Measurements from ENCODE around the gene IL1B.

IL1B gene

DNA sequence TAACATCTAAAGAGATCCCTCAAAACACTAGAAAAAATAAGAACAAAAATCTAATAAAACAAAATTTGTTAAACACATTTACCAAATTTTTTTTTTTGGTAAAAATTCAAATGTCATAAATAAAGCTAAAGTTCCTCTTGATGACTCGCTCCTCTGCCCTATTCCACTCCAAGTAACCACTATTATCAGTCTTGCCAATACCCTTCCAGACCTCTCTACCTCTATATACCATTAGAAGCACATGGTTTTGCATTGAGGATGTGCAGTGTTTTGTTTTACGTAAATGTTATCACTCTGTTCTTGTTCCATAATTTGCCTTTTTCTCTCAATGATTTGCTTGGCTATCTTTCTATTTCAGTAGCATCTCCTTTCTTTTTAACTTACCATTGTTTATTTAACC, 10.9 kb downstream of the IL1B start:
- TF ChIP-seq, protein P1, sequence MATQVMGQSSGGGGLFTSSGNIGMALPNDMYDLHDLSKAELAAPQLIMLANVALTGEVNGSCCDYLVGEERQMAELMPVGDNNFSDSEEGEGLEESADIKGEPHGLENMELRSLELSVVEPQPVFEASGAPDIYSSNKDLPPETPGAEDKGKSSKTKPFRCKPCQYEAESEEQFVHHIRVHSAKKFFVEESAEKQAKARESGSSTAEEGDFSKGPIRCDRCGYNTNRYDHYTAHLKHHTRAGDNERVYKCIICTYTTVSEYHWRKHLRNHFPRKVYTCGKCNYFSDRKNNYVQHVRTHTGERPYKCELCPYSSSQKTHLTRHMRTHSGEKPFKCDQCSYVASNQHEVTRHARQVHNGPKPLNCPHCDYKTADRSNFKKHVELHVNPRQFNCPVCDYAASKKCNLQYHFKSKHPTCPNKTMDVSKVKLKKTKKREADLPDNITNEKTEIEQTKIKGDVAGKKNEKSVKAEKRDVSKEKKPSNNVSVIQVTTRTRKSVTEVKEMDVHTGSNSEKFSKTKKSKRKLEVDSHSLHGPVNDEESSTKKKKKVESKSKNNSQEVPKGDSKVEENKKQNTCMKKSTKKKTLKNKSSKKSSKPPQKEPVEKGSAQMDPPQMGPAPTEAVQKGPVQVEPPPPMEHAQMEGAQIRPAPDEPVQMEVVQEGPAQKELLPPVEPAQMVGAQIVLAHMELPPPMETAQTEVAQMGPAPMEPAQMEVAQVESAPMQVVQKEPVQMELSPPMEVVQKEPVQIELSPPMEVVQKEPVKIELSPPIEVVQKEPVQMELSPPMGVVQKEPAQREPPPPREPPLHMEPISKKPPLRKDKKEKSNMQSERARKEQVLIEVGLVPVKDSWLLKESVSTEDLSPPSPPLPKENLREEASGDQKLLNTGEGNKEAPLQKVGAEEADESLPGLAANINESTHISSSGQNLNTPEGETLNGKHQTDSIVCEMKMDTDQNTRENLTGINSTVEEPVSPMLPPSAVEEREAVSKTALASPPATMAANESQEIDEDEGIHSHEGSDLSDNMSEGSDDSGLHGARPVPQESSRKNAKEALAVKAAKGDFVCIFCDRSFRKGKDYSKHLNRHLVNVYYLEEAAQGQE (IDR thresholded peaks at IDR 0.05; ENCODE audit: insufficient read depth in 1 of 2, low read depth in 2 of 2, low read length in 2 of 2) = no peak
- TF ChIP-seq POLR2AphosphoS5 (IDR thresholded peaks at IDR 0.05; ENCODE audit: low read depth, low read length) = no peak
- no peak for TF ChIP-seq TAF1 (IDR thresholded peaks at IDR 0.05; ENCODE audit: borderline replicate concordance, insufficient read depth, low read length)
- no peak for TF ChIP-seq SIN3A (IDR thresholded peaks at IDR 0.05; ENCODE audit: borderline replicate concordance, insufficient read depth, low read length)

DNA sequence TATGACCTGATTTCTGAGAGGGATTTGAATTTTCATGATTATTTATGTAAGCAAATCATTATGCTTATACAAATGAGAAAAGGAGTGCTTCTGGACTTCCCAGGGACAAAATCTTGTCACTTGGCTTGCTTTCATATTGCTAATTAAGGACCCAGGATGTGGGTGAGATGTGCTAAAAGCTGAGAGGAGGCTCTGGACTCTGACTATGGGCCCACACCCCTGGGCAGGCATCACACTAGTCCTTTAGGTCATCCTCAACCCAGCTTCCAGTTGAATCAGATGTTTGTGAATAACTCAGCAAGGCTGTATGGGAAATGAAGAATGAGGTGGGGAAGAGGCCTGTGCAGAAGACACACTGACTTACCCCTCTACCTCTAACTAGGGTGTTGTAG, 11.9 kb downstream of the IL1B start:
- TF ChIP-seq FOXP2 (optimal IDR thresholded peaks at IDR 0.05; ENCODE audit: borderline replicate concordance, extremely low read depth, extremely low read length, insufficient read depth) (no peak), POLR2AphosphoS5 (IDR thresholded peaks at IDR 0.05; ENCODE audit: low read depth, low read length) (no peak), SIN3A (IDR thresholded peaks at IDR 0.05; ENCODE audit: borderline replicate concordance, insufficient read depth, low read length) (no peak), TAF1 (IDR thresholded peaks at IDR 0.05; ENCODE audit: borderline replicate concordance, insufficient read depth, low read length) (no peak)
- TF ChIP-seq, protein P1 (IDR thresholded peaks at IDR 0.05; ENCODE audit: insufficient read depth in 1 of 2, low read depth in 2 of 2, low read length in 2 of 2) = no peak

DNA sequence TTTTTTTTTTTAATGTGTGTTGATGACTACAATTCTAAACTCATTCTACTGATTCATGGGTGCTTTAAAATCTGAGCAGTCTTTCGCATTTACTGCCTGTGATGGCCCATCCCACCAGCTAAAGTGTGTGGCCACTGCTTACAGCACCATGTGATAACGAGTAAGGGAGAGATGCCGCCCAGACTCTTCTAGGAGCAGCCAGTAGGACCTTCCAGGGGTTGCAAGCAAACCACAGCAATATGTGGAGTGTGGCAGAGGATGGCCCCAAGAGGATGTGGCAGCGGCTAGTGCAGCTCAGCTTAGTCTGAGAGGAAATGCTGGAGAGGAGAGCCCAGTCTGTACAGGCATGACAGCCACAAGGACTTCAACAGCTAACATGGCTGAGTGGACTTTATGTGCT, 14.9 kb downstream of the IL1B start:
- no peak for TF ChIP-seq POLR2AphosphoS5 (IDR thresholded peaks at IDR 0.05; ENCODE audit: low read depth, low read length)
- TF ChIP-seq SIN3A (IDR thresholded peaks at IDR 0.05; ENCODE audit: borderline replicate concordance, insufficient read depth, low read length) = no peak
- no peak for TF ChIP-seq TAF1 (IDR thresholded peaks at IDR 0.05; ENCODE audit: borderline replicate concordance, insufficient read depth, low read length)
- no peak for TF ChIP-seq FOXP2 (optimal IDR thresholded peaks at IDR 0.05; ENCODE audit: borderline replicate concordance, extremely low read depth, extremely low read length, insufficient read depth)
- TF ChIP-seq, protein P1 (IDR thresholded peaks at IDR 0.05; ENCODE audit: insufficient read depth in 1 of 2, low read depth in 2 of 2, low read length in 2 of 2) = no peak

DNA sequence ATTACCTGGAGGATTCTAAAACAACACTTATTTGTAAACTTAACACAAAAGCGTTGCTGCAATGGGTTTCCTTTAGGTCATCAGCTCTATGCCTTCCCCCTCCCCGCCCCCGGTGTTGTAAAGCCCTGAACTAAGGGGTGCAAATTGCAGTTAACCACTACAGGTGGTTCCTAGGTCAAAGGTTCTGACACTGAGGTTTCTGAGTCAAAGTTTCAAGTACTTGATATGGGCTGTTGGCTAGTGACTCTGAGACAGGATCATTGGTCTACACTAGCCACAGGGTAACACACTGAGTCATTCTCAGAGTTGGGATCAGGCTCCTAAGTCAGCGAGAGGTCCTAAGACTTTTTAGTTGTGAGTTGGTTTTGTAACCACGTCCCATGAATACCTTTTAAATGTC, 15.4 kb downstream of the IL1B start:
- TF ChIP-seq TAF1 (IDR thresholded peaks at IDR 0.05; ENCODE audit: borderline replicate concordance, insufficient read depth, low read length) (no peak), POLR2AphosphoS5 (IDR thresholded peaks at IDR 0.05; ENCODE audit: low read depth, low read length) (no peak), SIN3A (IDR thresholded peaks at IDR 0.05; ENCODE audit: borderline replicate concordance, insufficient read depth, low read length) (no peak), FOXP2 (optimal IDR thresholded peaks at IDR 0.05; ENCODE audit: borderline replicate concordance, extremely low read depth, extremely low read length, insufficient read depth) (no peak)
- TF ChIP-seq, protein P1 (IDR thresholded peaks at IDR 0.05; ENCODE audit: insufficient read depth in 1 of 2, low read depth in 2 of 2, low read length in 2 of 2) = no peak

DNA sequence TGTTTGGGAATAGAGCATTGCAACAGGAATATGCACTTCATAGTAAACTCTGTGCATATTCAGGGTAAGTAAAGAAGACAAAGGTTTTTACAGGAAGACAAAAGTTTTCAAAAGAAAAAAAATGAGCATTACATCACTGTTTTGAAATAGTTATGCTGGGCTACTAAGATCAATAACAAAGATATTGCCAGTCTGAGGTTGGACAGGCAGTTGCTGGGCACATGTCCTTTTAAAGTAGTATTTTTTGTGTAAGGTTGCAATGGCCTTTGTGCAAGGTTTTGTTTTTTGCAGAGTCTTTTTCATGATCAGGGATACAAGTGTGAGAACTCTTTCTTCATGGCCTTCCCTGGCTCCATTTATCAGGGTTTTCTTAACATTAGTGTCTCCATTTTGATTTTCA, 16.2 kb downstream of the IL1B start:
- TF ChIP-seq SIN3A (IDR thresholded peaks at IDR 0.05; ENCODE audit: borderline replicate concordance, insufficient read depth, low read length) (no peak), FOXP2 (optimal IDR thresholded peaks at IDR 0.05; ENCODE audit: borderline replicate concordance, extremely low read depth, extremely low read length, insufficient read depth) (no peak), TAF1 (IDR thresholded peaks at IDR 0.05; ENCODE audit: borderline replicate concordance, insufficient read depth, low read length) (no peak), POLR2AphosphoS5 (IDR thresholded peaks at IDR 0.05; ENCODE audit: low read depth, low read length) (no peak)
- TF ChIP-seq, protein P1 (IDR thresholded peaks at IDR 0.05; ENCODE audit: insufficient read depth in 1 of 2, low read depth in 2 of 2, low read length in 2 of 2) = no peak
